HepG2 (cell line): ENCODE results near the gene MYH9. TPM values are rescaled to one million over a fixed set of nuclear protein-coding genes. Genes with fewer than 3 reads are reported as not detected.
A peak's percentile ranks its signal among the peaks of the same experiment; 100 is the strongest.

Experiments
- GABPA ChIP-seq, 2 experiments: IDR thresholded peaks; 2 replicates each; pipeline ENCODE4 v1.6.1; 2011 to 2016; ENCODE audit warnings: low read depth in 2 of 2, low read length in 1 of 2, missing biosample characterization in 1 of 2, missing genetic modification characterization in 1 of 2
- HCFC1 ChIP-seq: fragments of 150-350 bp; IDR thresholded peaks from 2 replicates; pipeline ENCODE4 v1.6.1; 2014; ENCODE audit warnings: low read depth, low read length
- HIVEP1 ChIP-seq: sonication (generic); formaldehyde crosslinking; IDR thresholded peaks from 2 replicates; pipeline ENCODE4 v1.4.0; 2020; ENCODE audit warnings: mild to moderate bottlenecking, missing genetic modification reagents
- IKZF1 ChIP-seq: fragments of 450-650 bp; IDR thresholded peaks from 2 replicates; pipeline ENCODE4 v1.7.1; 2016
- ISX ChIP-seq: sonication (generic); formaldehyde crosslinking; conservative IDR thresholded peaks from 2 replicates; pipeline ENCODE4 v1.5.0; 2020; ENCODE audit warnings: missing genetic modification reagents
- LCORL ChIP-seq, 2 experiments: fragments of 450-650 bp in 1 of 2; sonication (generic) in 1 of 2; formaldehyde crosslinking in 1 of 2; IDR thresholded peaks; 2 replicates each; pipeline versions ENCODE4 v1.5.0 to v1.6.1; 2017 to 2020; ENCODE audit warnings: antibody characterized with exemption in 1 of 2, missing genetic modification reagents in 1 of 2
- NFATC3 ChIP-seq: sonication (generic); formaldehyde crosslinking; IDR thresholded peaks from 2 replicates; pipeline ENCODE4 v1.5.1; 2020; ENCODE audit warnings: mild to moderate bottlenecking, missing genetic modification reagents
- NFIB ChIP-seq: sonication (generic); formaldehyde crosslinking; IDR thresholded peaks from 2 replicates; pipeline ENCODE4 v1.9.0; 2021; ENCODE audit warnings: missing genetic modification reagents, mild to moderate bottlenecking, borderline replicate concordance
- PCBP1 ChIP-seq: fragments of 200-400 bp; formaldehyde crosslinking; IDR thresholded peaks from 2 replicates; pipeline ENCODE4 v1.6.1; 2017; ENCODE audit warnings: mild to moderate bottlenecking, low read depth, low read length, borderline replicate concordance
- SNRNP70 ChIP-seq: fragments of 200-400 bp; formaldehyde crosslinking; IDR thresholded peaks from 2 replicates; pipeline ENCODE4 v1.6.1; 2017; ENCODE audit warnings: mild to moderate bottlenecking, low read depth, low read length, moderate library complexity
- TBX3 ChIP-seq: fragments of 450-650 bp; IDR thresholded peaks from 2 replicates; pipeline ENCODE4 v1.6.1; 2017; ENCODE audit warnings: antibody characterized with exemption, mild to moderate bottlenecking, inconsistent platforms, borderline replicate concordance
- ZFAT ChIP-seq: sonication (generic); formaldehyde crosslinking; conservative IDR thresholded peaks from 2 replicates; pipeline ENCODE4 v1.8.1; 2023; ENCODE audit warnings: missing genetic modification reagents, inconsistent platforms
- ZKSCAN8 ChIP-seq: IDR thresholded peaks from 2 replicates; pipeline ENCODE4 v1.6.1; 2016; ENCODE audit warnings: borderline replicate concordance, missing genetic modification reagents, missing compliant biosample characterization
- ZNF343 ChIP-seq: sonication (generic); formaldehyde crosslinking; IDR thresholded peaks from 2 replicates; pipeline ENCODE4 v1.4.0; 2020; ENCODE audit warnings: mild to moderate bottlenecking, missing genetic modification reagents
- ZNF709 ChIP-seq: sonication (generic); formaldehyde crosslinking; IDR thresholded peaks from 2 replicates; pipeline ENCODE4 v1.5.0; 2020; ENCODE audit warnings: mild to moderate bottlenecking, missing genetic modification reagents
- ZNF724P ChIP-seq: sonication (generic); formaldehyde crosslinking; IDR thresholded peaks from 2 replicates; pipeline ENCODE4 v1.8.0; 2022; ENCODE audit warnings: missing genetic modification reagents, borderline replicate concordance
- ZNF879 ChIP-seq: sonication (generic); formaldehyde crosslinking; IDR thresholded peaks from 2 replicates; pipeline ENCODE4 v1.8.1; 2023; ENCODE audit warnings: missing genetic modification reagents
- polyA plus RNA-seq, 8 experiments: library from polyadenylated mRNA; depleted of rRNA in 3 of 8; stranded (reverse) in 7 of 8; unstranded in 1 of 8; fragments of >200 nt; fragmentation: Illumina TruSeq in 4 of 8; extraction: Trizol in 4 of 8; gene quantifications; 2 replicates each; pipeline versions ENCODE4 v1.2.1 to v1.2.3, GENCODE V29; 2011 to 2016; ENCODE audit warnings: low read depth in 4 of 8, missing spikeins in 1 of 8, mixed read lengths in 1 of 8; ENCODE audit not compliant: insufficient read depth in 1 of 8
- total RNA-seq, 5 experiments: library from RNA; depleted of rRNA; stranded (reverse); fragments of >200 nt; fragmentation: Illumina TruSeq; extraction: Trizol; gene quantifications; 2 replicates each; pipeline ENCODE4 v1.2.3, GENCODE V29; 2016; ENCODE audit warnings: low read depth in 1 of 5
- TF ChIP-seq, protein P1 (sequence below): sonication (generic); formaldehyde crosslinking; IDR thresholded peaks from 2 replicates; pipeline ENCODE4 v1.5.0; 2020; ENCODE audit warnings: missing genetic modification reagents
- TF ChIP-seq, protein P2 (sequence below): sonication (generic); formaldehyde crosslinking; IDR thresholded peaks from 2 replicates; pipeline ENCODE4 v1.5.1; 2020; ENCODE audit warnings: missing genetic modification reagents, mild to moderate bottlenecking, borderline replicate concordance
- TF ChIP-seq, protein P3 (sequence below): sonication (generic); formaldehyde crosslinking; IDR thresholded peaks from 2 replicates; pipeline ENCODE4 v1.9.0; 2021; ENCODE audit warnings: missing genetic modification reagents, mild to moderate bottlenecking, borderline replicate concordance
- TF ChIP-seq, protein P4 (sequence below): sonication (generic); formaldehyde crosslinking; IDR thresholded peaks from 2 replicates; pipeline ENCODE4 v1.4.0; 2020; ENCODE audit warnings: missing genetic modification reagents, mild to moderate bottlenecking, borderline replicate concordance

Gene MYH9
- total and polyA plus RNA-seq, 2 of the 13 experiments (the other 11 are each of a cell fraction or from before 2014, with no cell fraction given) = 50.7 to 98.5 TPM

DNA sequence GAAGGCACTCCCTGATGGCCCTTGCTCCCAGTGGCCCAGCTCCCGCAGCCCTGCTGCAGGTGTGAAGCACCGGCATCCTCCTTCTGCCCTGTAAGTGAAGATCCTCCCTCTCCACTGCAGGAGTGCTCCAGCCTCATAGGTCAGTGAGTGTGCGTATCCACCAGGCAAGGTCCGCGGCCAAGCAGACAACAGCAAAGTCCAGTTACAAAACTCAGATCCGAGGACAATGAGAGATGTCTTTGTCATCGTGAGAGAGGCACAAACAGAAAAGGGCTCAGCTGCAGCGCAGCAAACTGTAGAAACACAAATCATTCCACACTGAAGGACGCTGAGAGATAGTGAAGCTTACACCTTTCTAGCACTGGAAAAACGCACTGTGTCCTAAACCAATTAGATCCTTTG is 46.1 kb downstream of the MYH9 start (continued):
- TF ChIP-seq, protein P1, sequence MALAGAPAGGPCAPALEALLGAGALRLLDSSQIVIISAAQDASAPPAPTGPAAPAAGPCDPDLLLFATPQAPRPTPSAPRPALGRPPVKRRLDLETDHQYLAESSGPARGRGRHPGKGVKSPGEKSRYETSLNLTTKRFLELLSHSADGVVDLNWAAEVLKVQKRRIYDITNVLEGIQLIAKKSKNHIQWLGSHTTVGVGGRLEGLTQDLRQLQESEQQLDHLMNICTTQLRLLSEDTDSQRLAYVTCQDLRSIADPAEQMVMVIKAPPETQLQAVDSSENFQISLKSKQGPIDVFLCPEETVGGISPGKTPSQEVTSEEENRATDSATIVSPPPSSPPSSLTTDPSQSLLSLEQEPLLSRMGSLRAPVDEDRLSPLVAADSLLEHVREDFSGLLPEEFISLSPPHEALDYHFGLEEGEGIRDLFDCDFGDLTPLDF = no peak
- TF ChIP-seq NFATC3 (CRISPR knock-in tag) (no peak), LCORL (IDR thresholded peaks at IDR 0.05) (no peak), LCORL (CRISPR knock-in tag; IDR thresholded peaks at IDR 0.05) (no peak), ZNF724P (CRISPR knock-in tag) (no peak), ZFAT (no peak), IKZF1 (no peak), SNRNP70 (no peak), ISX (CRISPR knock-in tag) (no peak), HCFC1 (no peak), HIVEP1 (CRISPR knock-in tag) (no peak), ZNF343 (CRISPR knock-in tag) (no peak), NFIB (CRISPR knock-in tag) (no peak), PCBP1 (no peak), ZNF709 (CRISPR knock-in tag) (no peak), ZKSCAN8 (CRISPR knock-in tag) (no peak), GABPA (IDR thresholded peaks at IDR 0.05; ENCODE audit: low read depth, low read length) (no peak), GABPA (CRISPR knock-in tag; IDR thresholded peaks at IDR 0.05; ENCODE audit: low read depth) (no peak), ZNF879 (CRISPR knock-in tag) (no peak), TBX3 (no peak)
- TF ChIP-seq, protein P2, sequence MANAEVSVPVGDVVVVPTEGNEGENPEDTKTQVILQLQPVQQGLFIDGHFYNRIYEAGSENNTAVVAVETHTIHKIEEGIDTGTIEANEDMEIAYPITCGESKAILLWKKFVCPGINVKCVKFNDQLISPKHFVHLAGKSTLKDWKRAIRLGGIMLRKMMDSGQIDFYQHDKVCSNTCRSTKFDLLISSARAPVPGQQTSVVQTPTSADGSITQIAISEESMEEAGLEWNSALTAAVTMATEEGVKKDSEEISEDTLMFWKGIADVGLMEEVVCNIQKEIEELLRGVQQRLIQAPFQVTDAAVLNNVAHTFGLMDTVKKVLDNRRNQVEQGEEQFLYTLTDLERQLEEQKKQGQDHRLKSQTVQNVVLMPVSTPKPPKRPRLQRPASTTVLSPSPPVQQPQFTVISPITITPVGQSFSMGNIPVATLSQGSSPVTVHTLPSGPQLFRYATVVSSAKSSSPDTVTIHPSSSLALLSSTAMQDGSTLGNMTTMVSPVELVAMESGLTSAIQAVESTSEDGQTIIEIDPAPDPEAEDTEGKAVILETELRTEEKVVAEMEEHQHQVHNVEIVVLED (CRISPR knock-in tag) = no peak
- TF ChIP-seq, protein P3, sequence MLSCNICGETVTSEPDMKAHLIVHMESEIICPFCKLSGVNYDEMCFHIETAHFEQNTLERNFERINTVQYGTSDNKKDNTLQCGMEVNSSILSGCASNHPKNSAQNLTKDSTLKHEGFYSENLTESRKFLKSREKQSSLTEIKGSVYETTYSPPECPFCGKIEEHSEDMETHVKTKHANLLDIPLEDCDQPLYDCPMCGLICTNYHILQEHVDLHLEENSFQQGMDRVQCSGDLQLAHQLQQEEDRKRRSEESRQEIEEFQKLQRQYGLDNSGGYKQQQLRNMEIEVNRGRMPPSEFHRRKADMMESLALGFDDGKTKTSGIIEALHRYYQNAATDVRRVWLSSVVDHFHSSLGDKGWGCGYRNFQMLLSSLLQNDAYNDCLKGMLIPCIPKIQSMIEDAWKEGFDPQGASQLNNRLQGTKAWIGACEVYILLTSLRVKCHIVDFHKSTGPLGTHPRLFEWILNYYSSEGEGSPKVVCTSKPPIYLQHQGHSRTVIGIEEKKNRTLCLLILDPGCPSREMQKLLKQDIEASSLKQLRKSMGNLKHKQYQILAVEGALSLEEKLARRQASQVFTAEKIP (CRISPR knock-in tag) = no peak
- TF ChIP-seq, protein P4, sequence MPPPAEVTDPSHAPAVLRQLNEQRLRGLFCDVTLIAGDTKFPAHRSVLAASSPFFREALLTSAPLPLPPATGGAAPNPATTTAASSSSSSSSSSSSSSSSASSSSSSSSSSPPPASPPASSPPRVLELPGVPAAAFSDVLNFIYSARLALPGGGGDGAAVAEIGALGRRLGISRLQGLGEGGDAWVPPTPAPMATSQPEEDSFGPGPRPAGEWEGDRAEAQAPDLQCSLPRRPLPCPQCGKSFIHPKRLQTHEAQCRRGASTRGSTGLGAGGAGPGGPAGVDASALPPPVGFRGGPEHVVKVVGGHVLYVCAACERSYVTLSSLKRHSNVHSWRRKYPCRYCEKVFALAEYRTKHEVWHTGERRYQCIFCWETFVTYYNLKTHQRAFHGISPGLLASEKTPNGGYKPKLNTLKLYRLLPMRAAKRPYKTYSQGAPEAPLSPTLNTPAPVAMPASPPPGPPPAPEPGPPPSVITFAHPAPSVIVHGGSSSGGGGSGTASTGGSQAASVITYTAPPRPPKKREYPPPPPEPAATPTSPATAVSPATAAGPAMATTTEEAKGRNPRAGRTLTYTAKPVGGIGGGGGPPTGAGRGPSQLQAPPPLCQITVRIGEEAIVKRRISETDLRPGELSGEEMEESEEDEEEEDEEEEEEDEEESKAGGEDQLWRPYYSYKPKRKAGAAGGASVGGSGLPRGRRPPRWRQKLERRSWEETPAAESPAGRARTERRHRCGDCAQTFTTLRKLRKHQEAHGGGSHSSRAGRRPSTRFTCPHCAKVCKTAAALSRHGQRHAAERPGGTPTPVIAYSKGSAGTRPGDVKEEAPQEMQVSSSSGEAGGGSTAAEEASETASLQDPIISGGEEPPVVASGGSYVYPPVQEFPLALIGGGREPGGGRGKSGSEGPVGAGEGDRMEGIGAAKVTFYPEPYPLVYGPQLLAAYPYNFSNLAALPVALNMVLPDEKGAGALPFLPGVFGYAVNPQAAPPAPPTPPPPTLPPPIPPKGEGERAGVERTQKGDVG (CRISPR knock-in tag) = peak; percentile 51; the same call in 1 of the 2 replicates
